H1 (cell line): Measurements from ENCODE around the gene KRT72. TPM values are rescaled to one million over a fixed set of nuclear protein-coding genes. Genes with fewer than 3 reads are reported as not detected.

Source experiments
- CHD7 ChIP-seq: fragments of 300-600 bp; sonication (generic); IDR thresholded peaks from 2 replicates; pipeline ENCODE4 v1.7.1; 2012; ENCODE audit warnings: low read length, moderate library complexity, mild to moderate bottlenecking, inconsistent platforms; ENCODE audit not compliant: insufficient replicate concordance
- polyA plus RNA-seq, 7 experiments: library from polyadenylated mRNA; depleted of rRNA in 3 of 7; stranded (reverse) in 5 of 7; unstranded in 2 of 7; fragments of >200 nt in 5 of 7; fragments of 200-250 nt in 2 of 7; gene quantifications; 1 replicate in 5 of 7; 2 replicates in 1 of 7; 4 replicates in 1 of 7; pipeline versions ENCODE4 v1.2.1 to v1.2.3, GENCODE V29; 2011 to 2013; ENCODE audit warnings: missing spikeins in 2 of 7, mixed read lengths in 2 of 7
- total RNA-seq: library from RNA; stranded (reverse); fragmentation: NEBNext Ultra II Directional; extraction: Animal tissue kit (Norgen Biotek cat#: 25700); gene quantifications from 2 replicates; pipeline ENCODE4 v1.2.1, GENCODE V29; 2021

The KRT72 gene
- total and polyA plus RNA-seq, 2 of the 8 experiments (the other 6 are each of a cell fraction or from before 2014, with no cell fraction given) = not detected

GRCh38 chr12:52611080-52611468 lies 9.8 kb upstream of the KRT72 start (continued):
- TF ChIP-seq CHD7 = no peak
